PFSK-1 (cell line): ENCODE results near the gene NDST4.

Experiments
- FOXP2 ChIP-seq: optimal IDR thresholded peaks from 2 replicates; pipeline ENCODE3; 2011; ENCODE audit warnings: borderline replicate concordance, control low read depth, inconsistent platforms; ENCODE audit not compliant: insufficient read depth; ENCODE audit errors: extremely low read length, extremely low read depth
- POLR2AphosphoS5 ChIP-seq: IDR thresholded peaks from 2 replicates; pipeline ENCODE4 v1.6.1; 2012; ENCODE audit warnings: low read depth, mild to moderate bottlenecking, control low read depth, low read length, moderate library complexity
- SIN3A ChIP-seq: IDR thresholded peaks from 2 replicates; pipeline ENCODE4 v1.6.1; 2012; ENCODE audit warnings: mild to moderate bottlenecking, low read length, moderate library complexity, borderline replicate concordance; ENCODE audit not compliant: insufficient read depth
- TAF1 ChIP-seq: IDR thresholded peaks from 2 replicates; pipeline ENCODE4 v1.6.1; 2012; ENCODE audit warnings: low read length, control low read depth, borderline replicate concordance; ENCODE audit not compliant: insufficient read depth
- TF ChIP-seq, protein P1 (sequence below), 2 experiments: IDR thresholded peaks; 2 replicates each; pipeline versions ENCODE4 v1.6.1 to v1.8.0; 2011 to 2012; ENCODE audit warnings: low read depth in 2 of 2, low read length in 2 of 2, control low read depth in 1 of 2, inconsistent platforms in 1 of 2, mild to moderate bottlenecking in 1 of 2, moderate library complexity in 1 of 2; ENCODE audit not compliant: insufficient read depth in 1 of 2

The NDST4 gene

GRCh38 chr4:114986133-114986532 lies 127.3 kb downstream of the NDST4 start:
- TF ChIP-seq FOXP2: no peak
- no peak for TF ChIP-seq POLR2AphosphoS5
- TF ChIP-seq, protein P1, sequence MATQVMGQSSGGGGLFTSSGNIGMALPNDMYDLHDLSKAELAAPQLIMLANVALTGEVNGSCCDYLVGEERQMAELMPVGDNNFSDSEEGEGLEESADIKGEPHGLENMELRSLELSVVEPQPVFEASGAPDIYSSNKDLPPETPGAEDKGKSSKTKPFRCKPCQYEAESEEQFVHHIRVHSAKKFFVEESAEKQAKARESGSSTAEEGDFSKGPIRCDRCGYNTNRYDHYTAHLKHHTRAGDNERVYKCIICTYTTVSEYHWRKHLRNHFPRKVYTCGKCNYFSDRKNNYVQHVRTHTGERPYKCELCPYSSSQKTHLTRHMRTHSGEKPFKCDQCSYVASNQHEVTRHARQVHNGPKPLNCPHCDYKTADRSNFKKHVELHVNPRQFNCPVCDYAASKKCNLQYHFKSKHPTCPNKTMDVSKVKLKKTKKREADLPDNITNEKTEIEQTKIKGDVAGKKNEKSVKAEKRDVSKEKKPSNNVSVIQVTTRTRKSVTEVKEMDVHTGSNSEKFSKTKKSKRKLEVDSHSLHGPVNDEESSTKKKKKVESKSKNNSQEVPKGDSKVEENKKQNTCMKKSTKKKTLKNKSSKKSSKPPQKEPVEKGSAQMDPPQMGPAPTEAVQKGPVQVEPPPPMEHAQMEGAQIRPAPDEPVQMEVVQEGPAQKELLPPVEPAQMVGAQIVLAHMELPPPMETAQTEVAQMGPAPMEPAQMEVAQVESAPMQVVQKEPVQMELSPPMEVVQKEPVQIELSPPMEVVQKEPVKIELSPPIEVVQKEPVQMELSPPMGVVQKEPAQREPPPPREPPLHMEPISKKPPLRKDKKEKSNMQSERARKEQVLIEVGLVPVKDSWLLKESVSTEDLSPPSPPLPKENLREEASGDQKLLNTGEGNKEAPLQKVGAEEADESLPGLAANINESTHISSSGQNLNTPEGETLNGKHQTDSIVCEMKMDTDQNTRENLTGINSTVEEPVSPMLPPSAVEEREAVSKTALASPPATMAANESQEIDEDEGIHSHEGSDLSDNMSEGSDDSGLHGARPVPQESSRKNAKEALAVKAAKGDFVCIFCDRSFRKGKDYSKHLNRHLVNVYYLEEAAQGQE (IDR thresholded peaks at IDR 0.05; ENCODE audit: insufficient read depth in 1 of 2, low read depth in 2 of 2, low read length in 2 of 2): no peak
- no peak for TF ChIP-seq SIN3A
- no peak for TF ChIP-seq TAF1

DNA sequence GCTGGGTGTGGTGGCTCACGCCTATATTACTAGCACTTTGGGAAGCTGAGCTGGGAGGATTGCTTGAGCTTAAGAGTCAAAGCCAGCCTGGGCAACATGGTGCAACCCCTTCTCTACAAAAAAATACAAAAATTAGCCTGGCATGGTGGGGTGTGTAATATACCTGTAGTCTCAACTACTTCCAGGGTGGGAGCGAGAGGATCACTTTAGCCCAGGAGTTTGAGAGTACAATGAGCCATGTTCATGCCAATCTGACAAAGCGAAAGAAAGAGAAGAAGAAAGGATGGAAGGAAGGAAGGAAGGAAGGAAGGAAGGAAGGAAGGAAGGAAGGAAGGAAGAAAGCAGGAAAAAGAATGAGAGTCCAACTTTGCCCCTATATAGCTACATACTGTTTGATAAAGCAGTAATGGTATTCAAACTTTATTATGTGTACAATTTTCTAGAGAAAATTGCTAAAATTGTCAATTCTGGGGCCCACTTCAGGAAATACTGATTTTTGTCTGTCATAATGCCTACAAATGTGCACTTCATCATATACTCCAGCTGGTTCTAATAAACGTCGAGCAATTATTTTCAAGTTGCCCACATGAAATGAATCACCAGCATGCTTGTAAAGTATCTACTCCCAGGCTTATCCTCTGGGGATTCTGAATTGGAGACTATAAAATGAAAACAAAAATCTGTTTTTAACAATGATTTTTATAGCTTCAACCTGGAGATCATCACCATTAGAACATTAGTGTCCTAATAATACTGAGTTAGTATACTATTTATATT lies 132.3 kb downstream of the NDST4 start:
- TF ChIP-seq FOXP2 (no peak), TAF1 (no peak), SIN3A (no peak), POLR2AphosphoS5 (no peak)
- TF ChIP-seq, protein P1 (IDR thresholded peaks at IDR 0.05; ENCODE audit: insufficient read depth in 1 of 2, low read depth in 2 of 2, low read length in 2 of 2): no peak

DNA sequence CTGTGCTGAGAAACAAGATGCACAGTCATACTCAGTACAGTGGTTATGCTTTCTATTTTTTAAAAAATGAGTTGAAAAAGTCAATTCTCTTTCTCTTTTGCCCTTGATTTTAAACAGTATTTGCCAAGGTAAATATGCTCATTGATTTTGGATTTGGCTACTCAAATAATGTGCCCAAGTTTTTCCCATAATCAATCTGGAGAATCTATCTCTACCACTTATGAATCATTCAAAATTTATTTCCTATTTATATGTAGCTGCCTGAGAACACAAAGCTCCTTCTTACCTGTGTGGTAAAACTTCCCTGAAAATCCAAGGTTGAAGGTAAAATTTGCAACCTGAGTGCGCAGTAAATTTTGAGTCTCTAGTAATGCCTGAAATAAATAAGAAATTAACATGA lies 136.5 kb downstream of the NDST4 start:
- TF ChIP-seq FOXP2 (no peak), POLR2AphosphoS5 (no peak), TAF1 (no peak), SIN3A (no peak)
- TF ChIP-seq, protein P1 (IDR thresholded peaks at IDR 0.05; ENCODE audit: insufficient read depth in 1 of 2, low read depth in 2 of 2, low read length in 2 of 2): no peak

GRCh38 chr4:114964026-114964425 lies 149.4 kb downstream of the NDST4 start:
- TF ChIP-seq SIN3A (no peak), POLR2AphosphoS5 (no peak), TAF1 (no peak), FOXP2 (no peak)
- TF ChIP-seq, protein P1 (IDR thresholded peaks at IDR 0.05; ENCODE audit: insufficient read depth in 1 of 2, low read depth in 2 of 2, low read length in 2 of 2): no peak

DNA sequence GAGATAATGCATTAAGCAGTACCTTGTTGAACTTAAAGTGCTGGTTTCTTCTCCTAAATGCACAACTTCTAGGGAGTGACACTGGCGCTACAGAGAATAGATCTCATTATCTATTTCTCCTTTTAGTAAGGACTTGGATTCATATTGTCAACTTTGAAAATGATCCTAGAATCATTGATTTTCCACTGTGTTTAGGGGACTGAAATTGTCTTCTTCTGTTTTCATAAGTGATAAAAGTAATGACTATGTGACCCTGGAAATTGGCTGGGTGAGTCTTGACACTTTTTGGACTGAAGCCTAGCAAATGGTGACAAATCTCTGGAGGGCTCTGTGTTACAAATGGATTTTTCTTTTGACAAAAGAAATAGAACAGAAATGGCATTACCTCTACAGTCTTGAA lies 167.8 kb downstream of the NDST4 start:
- TF ChIP-seq FOXP2 (no peak), POLR2AphosphoS5 (no peak), TAF1 (no peak), SIN3A (no peak)
- TF ChIP-seq, protein P1 (IDR thresholded peaks at IDR 0.05; ENCODE audit: insufficient read depth in 1 of 2, low read depth in 2 of 2, low read length in 2 of 2): no peak
